ENCODE data around the gene CLEC2L.

GRCh38 chr7:139540203-139540602 lies 16.7 kb downstream of the CLEC2L start:
- TF ChIP-seq CTCF (conservative IDR thresholded peaks at IDR 0.05 in 1 of 2, IDR thresholded peaks at IDR 0.05 in 1 of 2; ENCODE audit: low read depth in 1 of 2, low read length in 2 of 2) (no peak), EZH2 (IDR thresholded peaks at IDR 0.05; ENCODE audit: low read length, missing control alignments) (no peak)
